Adrenal gland (tissue), 19 donors: ENCODE results near the gene KLHL42. TPM values are rescaled to one million over a fixed set of nuclear protein-coding genes. Genes with fewer than 3 reads are reported as not detected.

Source experiments
- DNase-seq, 7 donors: peaks; one replicate each; pipeline ENCODE4 v3.0.0-alpha.2; 2019 to 2020
- H3K27ac ChIP-seq, 5 donors: fragments of 200-600 bp; sonication (generic) in 4 of 5; 1 replicate in 3 of 5; 2 replicates in 2 of 5; pipeline versions ENCODE4 v1.5.1 to v1.8.0; 2016 to 2020; ENCODE audit warnings: mild to moderate bottlenecking in 1 of 5
- H3K27me3 ChIP-seq: fragments of 200-600 bp; 2 replicates; pipeline ENCODE4 v1.8.0; 2021
- H3K36me3 ChIP-seq, 2 donors: fragments of 200-600 bp; replicated peaks in 1 of 2; 1 replicate in 1 of 2; 2 replicates in 1 of 2; pipeline versions ENCODE4 v1.5.1 to v1.8.0; 2018 to 2022
- H3K4me1 ChIP-seq, 2 donors: fragments of 200-600 bp; replicated peaks in 1 of 2; 1 replicate in 1 of 2; 2 replicates in 1 of 2; pipeline versions ENCODE4 v1.5.1 to v1.8.0; 2018 to 2021
- H3K4me3 ChIP-seq, 4 donors: fragments of 200-600 bp; sonication (generic) in 3 of 4; one replicate each; pipeline ENCODE4 v1.5.1; 2016 to 2018
- H3K9me3 ChIP-seq, 3 donors: fragments of 200-600 bp; sonication (generic) in 1 of 3; replicated peaks in 1 of 3; 1 replicate in 2 of 3; 2 replicates in 1 of 3; pipeline versions ENCODE4 v1.5.1 to v1.8.0; 2016 to 2021
- POLR2A ChIP-seq, 2 donors: fragments of 450-650 bp; IDR thresholded peaks; one replicate each; pipeline ENCODE4 v1.6.1; 2017; ENCODE audit warnings: antibody characterized with exemption in 2 of 2, mild to moderate bottlenecking in 2 of 2, moderate library complexity in 1 of 2
- WGBS, 4 donors: extraction: QIAGEN DNeasy Blood & Tissue Kit in 2 of 4; methylation state at CpG; one replicate each; pipeline versions ENCODE4 v1.1.5 to v1.1.7; 2013 to 2017; 5-methylcytosine and 5-hydroxymethylcytosine counted together
- intact Hi-C, 2 donors: fragments of 100-400 bp; cut with DNase I; formaldehyde crosslinking; loops; one replicate each; pipeline versions ENCODE4 v1.14.1 to v1.15.0; 2022 to 2023
- long read RNA-seq, 10 donors: library from polyadenylated mRNA in 3 of 10; unstranded in 2 of 10; stranded (forward) in 1 of 10; transcript quantifications; one replicate each; pipeline ENCODE4 v2.0.0 and lab custom pipeline, GENCODE V29; 2021 to 2026
- polyA plus RNA-seq, 3 donors: library from polyadenylated mRNA; stranded (reverse); fragments of 200-250 nt in 2 of 3; fragments of 350-450 nt in 1 of 3; fragmentation: Illumina TruSeq in 1 of 3; extraction: RNeasy Lipid Tissue Mini Kit (QIAGEN cat#74804) in 1 of 3; gene quantifications; one replicate each; pipeline ENCODE4 v1.2.3, GENCODE V29; 2013 to 2014
- total RNA-seq, 9 donors: library from RNA; depleted of rRNA in 4 of 9; stranded (reverse); fragments of >200 nt in 4 of 9; fragments of 120-200 nt in 1 of 9; fragmentation: NEBNext Ultra II Directional in 1 of 9; extraction: Animal tissue kit (Norgen Biotek cat#: 25700) in 1 of 9; gene quantifications; one replicate each; pipeline versions ENCODE4 v1.1.0 to v1.2.4, GENCODE V29; 2013 to 2023
- TF ChIP-seq, protein P1 (sequence below), 6 experiments: fragments of 450-650 bp in 4 of 6; fragments of 200-600 bp in 2 of 6; sonication (generic) in 1 of 6; IDR thresholded peaks; 1 replicate in 5 of 6; 2 replicates in 1 of 6; pipeline versions ENCODE4 v1.5.1 to v1.8.0; 2016 to 2021; ENCODE audit warnings: antibody characterized with exemption in 6 of 6, mild to moderate bottlenecking in 2 of 6, moderate library complexity in 1 of 6
- donor health status: healthy with polysubstance abuse.
- donor health status: Bipolar disorder and iron deficiency.
- donor health status: DM: yes; HTN: yes; CAD: no.
- donor health status: DM: no; HTN: no; CAD: no.
- donor health status: DM: no; HTN: no; CAD: no.
- donor health status: DM: yes; HTN: yes; CAD: no.

KLHL42 gene, protein sequence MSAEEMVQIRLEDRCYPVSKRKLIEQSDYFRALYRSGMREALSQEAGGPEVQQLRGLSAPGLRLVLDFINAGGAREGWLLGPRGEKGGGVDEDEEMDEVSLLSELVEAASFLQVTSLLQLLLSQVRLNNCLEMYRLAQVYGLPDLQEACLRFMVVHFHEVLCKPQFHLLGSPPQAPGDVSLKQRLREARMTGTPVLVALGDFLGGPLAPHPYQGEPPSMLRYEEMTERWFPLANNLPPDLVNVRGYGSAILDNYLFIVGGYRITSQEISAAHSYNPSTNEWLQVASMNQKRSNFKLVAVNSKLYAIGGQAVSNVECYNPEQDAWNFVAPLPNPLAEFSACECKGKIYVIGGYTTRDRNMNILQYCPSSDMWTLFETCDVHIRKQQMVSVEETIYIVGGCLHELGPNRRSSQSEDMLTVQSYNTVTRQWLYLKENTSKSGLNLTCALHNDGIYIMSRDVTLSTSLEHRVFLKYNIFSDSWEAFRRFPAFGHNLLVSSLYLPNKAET
- total RNA-seq (10 to 100 TPM; 15.2 to 23.7 (median 19.1) TPM), polyA plus RNA-seq (10 to 100 TPM in 1 of 3 donors, 1 to 10 TPM in 2; 7.8 to 12.7 (median 9.4) TPM)
- long read RNA-seq, donor 1, full-length matches to known transcripts, result 4 of 4 reads
- long read RNA-seq, donor 1, partial matches to known transcripts, result 0 of 4 reads
- long read RNA-seq, donor 1, other reads (novel, unspliced or antisense), result 0 of 4 reads
- long read RNA-seq, donor 2, full-length matches to known transcripts, result 5 of 5 reads
- long read RNA-seq, donor 2, partial matches to known transcripts, result 0 of 5 reads
- long read RNA-seq, donor 2, other reads (novel, unspliced or antisense), result 0 of 5 reads
- long read RNA-seq, donor 3, full-length matches to known transcripts, result 3 of 3 reads
- long read RNA-seq, donor 3, partial matches to known transcripts, result 0 of 3 reads
- long read RNA-seq, donor 3, other reads (novel, unspliced or antisense), result 0 of 3 reads
- long read RNA-seq, donor 4, full-length matches to known transcripts, result 6 of 10 reads
- long read RNA-seq, donor 4, partial matches to known transcripts, result 0 of 10 reads
- long read RNA-seq, donor 4, other reads (novel, unspliced or antisense), result 4 of 10 reads
- long read RNA-seq, donor 5, full-length matches to known transcripts, result 28 of 28 reads
- long read RNA-seq, donor 5, partial matches to known transcripts, result 0 of 28 reads
- long read RNA-seq, donor 5, other reads (novel, unspliced or antisense), result 0 of 28 reads
- long read RNA-seq, donor 6, full-length matches to known transcripts, result 4 of 7 reads
- long read RNA-seq, donor 6, partial matches to known transcripts, result 0 of 7 reads
- long read RNA-seq, donor 6, other reads (novel, unspliced or antisense), result 3 of 7 reads
- long read RNA-seq, donor 7, partial matches to known transcripts, result 0 of 1 reads
- long read RNA-seq, donor 7, other reads (novel, unspliced or antisense), result 0 of 1 reads
- long read RNA-seq, donor 8, full-length matches to known transcripts, result 9 of 14 reads
- long read RNA-seq, donor 8, partial matches to known transcripts, result 5 of 14 reads
- long read RNA-seq, donor 8, other reads (novel, unspliced or antisense), result 0 of 14 reads
- long read RNA-seq, donor 9, full-length matches to known transcripts, result 5 of 5 reads
- long read RNA-seq, donor 9, partial matches to known transcripts, result 0 of 5 reads
- long read RNA-seq, donor 9, other reads (novel, unspliced or antisense), result 0 of 5 reads
- long read RNA-seq, donor 10, full-length matches to known transcripts, result 3 of 3 reads
- long read RNA-seq, donor 10, partial matches to known transcripts, result 0 of 3 reads
- long read RNA-seq, donor 10, other reads (novel, unspliced or antisense), result 0 of 3 reads

DNA sequence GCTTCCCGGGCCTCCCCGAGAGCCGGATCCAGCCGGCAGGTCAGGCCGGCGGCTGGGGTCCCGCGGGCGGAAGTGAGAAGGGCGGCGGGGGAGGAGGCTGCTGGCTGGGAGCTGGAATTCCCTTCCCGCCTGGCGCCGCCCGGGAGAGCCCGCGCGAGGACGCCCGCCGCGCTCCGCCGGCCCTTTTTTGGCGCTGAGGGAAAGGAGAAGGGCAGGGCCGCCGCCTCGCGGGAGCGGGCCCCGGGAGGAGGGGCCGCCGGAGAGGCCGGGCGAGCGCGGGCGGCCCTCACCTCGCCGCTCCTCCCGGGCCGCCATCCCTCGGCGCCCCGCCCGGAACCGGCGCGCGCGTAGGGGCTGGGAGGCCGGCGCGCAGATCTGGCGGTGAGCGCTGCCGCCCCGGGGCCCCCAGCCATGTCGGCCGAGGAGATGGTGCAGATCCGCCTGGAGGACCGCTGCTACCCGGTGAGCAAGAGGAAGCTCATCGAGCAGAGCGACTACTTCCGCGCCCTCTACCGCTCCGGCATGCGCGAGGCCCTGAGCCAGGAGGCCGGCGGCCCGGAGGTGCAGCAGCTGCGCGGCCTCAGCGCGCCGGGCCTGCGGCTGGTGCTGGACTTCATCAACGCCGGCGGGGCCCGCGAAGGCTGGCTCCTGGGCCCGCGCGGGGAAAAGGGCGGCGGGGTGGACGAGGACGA, at the start of gene KLHL42, which contains the start of gene MANSC4:
Gene KLHL42, plus strand, starts transcription at position 314 of the 692 bp plus-strand sequence. Its CDS starts 98 bp downstream, at position 412.
Gene MANSC4, minus strand, starts transcription at position 317 of the 692 bp plus-strand sequence. CDS start 8,960 bp downstream, outside the sequence.
- intact Hi-C loops, result no loop called here
- Histone ChIP-seq H3K36me3 (no peaks in the 10 kb centered on the region), H3K27ac (peak within 1 kb of the TSS; percentile 53 to 96 (median 68)), H3K4me3 (peak within 1 kb of the TSS; percentile 22 to 92 (median 66)), H3K4me1 (peaks cover 8 to 30% of the 10 kb centered on the region in 2 donors), H3K27me3 (no peaks in the 10 kb centered on the region), H3K9me3 (no peaks in the 10 kb centered on the region)
- peak; percentile 36 to 45 for TF ChIP-seq POLR2A (IDR thresholded peaks at IDR 0.05)
- TF ChIP-seq, protein P1, sequence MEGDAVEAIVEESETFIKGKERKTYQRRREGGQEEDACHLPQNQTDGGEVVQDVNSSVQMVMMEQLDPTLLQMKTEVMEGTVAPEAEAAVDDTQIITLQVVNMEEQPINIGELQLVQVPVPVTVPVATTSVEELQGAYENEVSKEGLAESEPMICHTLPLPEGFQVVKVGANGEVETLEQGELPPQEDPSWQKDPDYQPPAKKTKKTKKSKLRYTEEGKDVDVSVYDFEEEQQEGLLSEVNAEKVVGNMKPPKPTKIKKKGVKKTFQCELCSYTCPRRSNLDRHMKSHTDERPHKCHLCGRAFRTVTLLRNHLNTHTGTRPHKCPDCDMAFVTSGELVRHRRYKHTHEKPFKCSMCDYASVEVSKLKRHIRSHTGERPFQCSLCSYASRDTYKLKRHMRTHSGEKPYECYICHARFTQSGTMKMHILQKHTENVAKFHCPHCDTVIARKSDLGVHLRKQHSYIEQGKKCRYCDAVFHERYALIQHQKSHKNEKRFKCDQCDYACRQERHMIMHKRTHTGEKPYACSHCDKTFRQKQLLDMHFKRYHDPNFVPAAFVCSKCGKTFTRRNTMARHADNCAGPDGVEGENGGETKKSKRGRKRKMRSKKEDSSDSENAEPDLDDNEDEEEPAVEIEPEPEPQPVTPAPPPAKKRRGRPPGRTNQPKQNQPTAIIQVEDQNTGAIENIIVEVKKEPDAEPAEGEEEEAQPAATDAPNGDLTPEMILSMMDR (IDR thresholded peaks at IDR 0.05), result peak in 1 of 6 experiments; percentile 6
- DNase-seq, result peak; percentile 62 to 80 (median 69)
- 0 to 3% (median 0%) methylated on average over 16 to 90 of the region's 92 CpGs; no CpG with 5 or more reads in 1 of the 4 donors for WGBS, 4 donors

DNA sequence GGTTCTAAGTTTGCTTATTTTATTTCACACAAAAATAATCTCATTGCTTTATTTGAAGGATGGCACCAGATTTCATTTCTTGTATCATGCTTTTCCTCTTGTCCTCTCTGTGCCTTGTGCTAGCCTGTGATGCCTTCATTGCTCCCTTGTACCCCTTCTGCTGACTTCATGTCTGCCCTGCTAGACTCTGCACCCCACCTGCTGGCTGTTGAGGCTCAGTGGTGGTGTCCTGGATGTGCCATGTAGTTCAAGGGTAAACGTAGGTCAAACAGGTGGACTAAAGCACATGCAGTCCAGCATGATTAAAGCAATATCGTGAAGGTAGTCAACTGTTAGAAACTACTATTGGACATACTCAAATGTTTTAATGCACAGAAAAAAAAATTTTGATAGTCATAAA, 47.8 kb upstream of the KLHL42 start:
- Histone ChIP-seq H3K9me3 (no peaks in the 10 kb centered on the region), H3K27ac (no peak overlapping the region), H3K27me3 (no peaks in the 10 kb centered on the region), H3K4me3 (no peak overlapping the region), H3K4me1 (no peaks in the 10 kb centered on the region), H3K36me3 (peaks cover 0 to 15% of the 10 kb centered on the region in 2 donors)
- 62 to 69% (median 64%) methylated on average over 2 of the region's 2 CpGs for WGBS, 4 donors
- no peak for DNase-seq
- TF ChIP-seq POLR2A (IDR thresholded peaks at IDR 0.05), result no peak
- TF ChIP-seq, protein P1 (IDR thresholded peaks at IDR 0.05), result peak in 1 of 6 experiments; percentile 5
- intact Hi-C loops, result loop anchor here (5.0 to 10.0 kb wide), 3 partner anchors 83 to 210 kb away; no protein-coding TSS in a partner anchor

DNA sequence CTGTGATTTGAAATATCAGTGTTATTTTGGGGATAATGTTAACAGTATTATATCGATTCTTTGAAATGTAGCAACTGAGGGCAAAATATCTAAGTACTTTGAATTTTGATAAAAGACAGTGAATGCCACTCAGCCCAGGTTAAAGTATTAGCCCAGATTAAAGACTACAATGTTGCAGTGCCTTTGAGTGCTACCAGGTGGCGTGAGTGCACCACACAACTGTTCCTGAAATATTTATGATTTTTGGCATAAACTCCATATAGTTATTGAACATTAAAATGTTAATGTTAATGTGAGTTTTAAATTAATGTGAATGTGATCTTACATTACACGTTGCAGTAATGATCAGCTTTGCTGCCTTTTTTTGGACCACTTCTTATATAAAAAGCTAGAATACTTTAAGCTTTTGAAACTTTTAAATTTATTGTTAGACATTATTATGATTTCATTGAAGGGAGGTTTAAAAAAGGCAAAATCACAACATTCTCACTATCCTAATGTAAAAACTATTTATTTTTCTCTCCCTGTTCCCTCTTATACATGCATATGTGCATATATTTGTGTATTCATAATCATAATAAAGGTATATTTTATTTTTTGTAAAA, 46.9 kb upstream of the KLHL42 start:
- intact Hi-C loops, result loop anchor here (5.0 to 10.0 kb wide), 3 partner anchors 82 to 209 kb away; no protein-coding TSS in a partner anchor
- Histone ChIP-seq H3K4me1 (no peaks in the 10 kb centered on the region), H3K27me3 (no peaks in the 10 kb centered on the region), H3K9me3 (no peaks in the 10 kb centered on the region), H3K27ac (no peak overlapping the region), H3K36me3 (peaks cover 0 to 15% of the 10 kb centered on the region in 2 donors), H3K4me3 (no peak overlapping the region)
- DNase-seq, result peak in 4 of 7 donors; percentile 41 to 70 (median 46)
- 29 to 38% (median 33%) methylated on average over 3 of the region's 3 CpGs for WGBS, 4 donors
- TF ChIP-seq, protein P1 (IDR thresholded peaks at IDR 0.05), result peak; percentile 63 to 90 (median 86)
- TF ChIP-seq POLR2A (IDR thresholded peaks at IDR 0.05), result no peak
